ENCODE measurements around the gene PNO1.
"Not testable (repeated sequence)": the region's sequence is repeated elsewhere in the genome, so short reads cannot be mapped to it uniquely, and the experiment has no call there.

The PNO1 gene

GRCh38 chr2:68158134-68158447, 403 bp downstream of the PNO1 start:
- no peak for DNase-seq

- no peak for DNase-seq
Measured at GRCh38 chr2:68163641-68164040, 6.0 kb downstream of the PNO1 start.

- DNase-seq: no peak
Measured at GRCh38 chr2:68167186-68167585, 9.5 kb downstream of the PNO1 start.

- DNase-seq: no peak
Measured at GRCh38 chr2:68169308-68169707, 11.6 kb downstream of the PNO1 start.

GRCh38 chr2:68171146-68171545, 13.5 kb downstream of the PNO1 start:
- DNase-seq: no peak

- DNase-seq: no peak
Measured at GRCh38 chr2:68171684-68172083, 14.0 kb downstream of the PNO1 start.

- no peak for DNase-seq
Measured at GRCh38 chr2:68172521-68172920, 14.8 kb downstream of the PNO1 start.

- DNase-seq: no peak
Measured at GRCh38 chr2:68172990-68173700, 15.5 kb downstream of the PNO1 start.

GRCh38 chr2:68175210-68175609, 17.5 kb downstream of the PNO1 start:
- DNase-seq: not testable (repeated sequence)

GRCh38 chr2:68176657-68177056, 19.0 kb downstream of the PNO1 start:
- DNase-seq: no peak

GRCh38 chr2:68177541-68177940, 19.9 kb downstream of the PNO1 start:
- no peak for DNase-seq

- DNase-seq: no peak
Measured at GRCh38 chr2:68178432-68178831, 20.7 kb downstream of the PNO1 start.

- DNase-seq: no peak
Measured at GRCh38 chr2:68178954-68179627, 21.4 kb downstream of the PNO1 start.

GRCh38 chr2:68182902-68183301, 25.2 kb downstream of the PNO1 start:
- DNase-seq: no peak

GRCh38 chr2:68185541-68186164, 28.0 kb downstream of the PNO1 start:
- DNase-seq: no peak

GRCh38 chr2:68187329-68187728, 29.6 kb downstream of the PNO1 start:
- DNase-seq: no peak

GRCh38 chr2:68188831-68189230, 31.1 kb downstream of the PNO1 start:
- no peak for DNase-seq

- DNase-seq: no peak
Measured at GRCh38 chr2:68189991-68190784, 32.5 kb downstream of the PNO1 start.

GRCh38 chr2:68190991-68191731, 33.5 kb downstream of the PNO1 start:
- peak; percentile 53 for DNase-seq

- DNase-seq: peak; percentile 78
Measured at GRCh38 chr2:68193144-68193543, 35.5 kb downstream of the PNO1 start.

GRCh38 chr2:68193787-68194372, 36.2 kb downstream of the PNO1 start:
- DNase-seq: peak; percentile 41

- DNase-seq: no peak
Measured at GRCh38 chr2:68195096-68195495, 37.4 kb downstream of the PNO1 start.

Data from NCI-H226 (cell line).